GM19463 (cell line): ENCODE measurements around the gene FOXD1.

Experiments used
- ATAC-seq: cut with Tn5 transposase; IDR thresholded peaks from one replicate; pipeline ENCODE4 v1.9.1; 2021; ENCODE audit warnings: mild to moderate bottlenecking, moderate library complexity; ENCODE audit not compliant: unreplicated experiment

FOXD1 gene

DNA sequence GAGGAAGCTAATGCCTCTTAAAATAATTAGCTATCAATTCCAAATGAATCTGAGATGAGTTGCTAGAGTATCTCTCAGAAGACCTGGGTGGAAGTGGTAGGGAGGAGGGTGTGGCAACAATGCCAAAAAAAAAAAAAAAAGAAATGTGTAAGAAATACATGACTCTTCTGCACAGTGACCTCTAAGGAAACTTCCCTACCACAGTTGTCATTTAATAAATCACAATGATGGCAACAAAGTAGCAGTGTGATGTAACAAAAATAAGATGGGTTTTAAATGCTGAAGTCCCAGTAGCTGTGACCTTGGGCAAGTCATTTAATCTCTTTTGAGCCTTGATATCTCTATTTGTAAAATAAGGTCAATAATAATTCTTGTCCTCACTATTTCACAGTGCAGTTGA is 7.2 kb downstream of the FOXD1 start:
- no peak for ATAC-seq

DNA sequence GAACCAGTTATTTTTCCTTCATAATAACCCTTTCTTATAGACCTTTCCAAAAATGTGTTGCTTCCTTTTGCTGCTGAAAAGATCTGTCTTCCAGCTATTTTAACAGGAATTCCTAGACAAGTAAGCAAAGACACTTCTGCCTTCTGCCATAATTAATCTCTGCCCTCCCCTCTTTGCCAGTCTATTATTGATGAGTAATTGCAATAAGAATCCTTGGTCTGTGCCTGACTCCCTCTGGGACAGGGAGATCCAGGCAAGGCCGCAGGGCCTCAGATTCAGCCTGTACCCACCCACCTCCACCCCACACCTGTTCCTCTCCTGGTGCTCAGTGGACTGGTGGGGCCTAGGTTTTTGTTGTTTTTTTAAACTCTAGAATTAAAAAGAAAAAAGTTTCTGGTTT is 8.3 kb downstream of the FOXD1 start:
- no peak for ATAC-seq

DNA sequence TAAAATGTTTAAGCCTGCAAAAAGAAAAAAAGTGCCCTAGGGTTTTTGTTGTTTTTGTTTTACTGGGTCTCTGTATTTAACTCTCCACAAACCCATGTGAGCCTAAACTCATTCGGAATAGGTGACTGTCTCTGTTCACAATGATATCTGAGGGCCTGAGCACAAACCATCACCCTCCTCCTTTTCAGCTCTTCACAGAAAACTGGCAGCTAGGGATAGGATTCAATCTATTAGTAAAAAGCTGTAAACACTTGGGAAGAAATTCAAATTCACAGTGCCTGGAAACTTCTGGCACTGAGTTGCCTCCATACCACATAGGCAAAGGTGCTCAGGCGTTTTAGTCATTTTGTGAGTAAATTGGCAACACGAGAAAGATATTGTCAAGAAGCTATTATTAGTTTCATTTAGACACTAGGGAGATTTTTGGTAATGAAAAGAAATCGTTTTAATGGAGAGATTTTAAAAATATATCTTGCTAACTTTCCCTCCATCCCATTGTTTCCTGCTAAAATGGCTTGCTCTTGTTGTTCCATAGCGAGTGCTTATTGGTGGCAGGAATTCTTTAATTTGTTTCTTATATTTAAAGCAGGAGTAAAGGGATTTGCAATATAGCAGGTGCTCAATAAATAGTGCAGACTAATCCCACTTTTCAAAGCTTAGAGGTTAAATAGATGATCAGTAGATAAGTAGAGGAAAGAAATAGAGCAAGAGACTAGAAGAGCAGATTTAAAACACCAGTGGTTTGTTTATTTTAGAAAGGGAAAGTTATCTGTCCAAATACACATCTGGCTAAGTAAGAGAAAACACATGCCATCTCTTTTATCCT is 9.7 kb downstream of the FOXD1 start:
- no peak for ATAC-seq

DNA sequence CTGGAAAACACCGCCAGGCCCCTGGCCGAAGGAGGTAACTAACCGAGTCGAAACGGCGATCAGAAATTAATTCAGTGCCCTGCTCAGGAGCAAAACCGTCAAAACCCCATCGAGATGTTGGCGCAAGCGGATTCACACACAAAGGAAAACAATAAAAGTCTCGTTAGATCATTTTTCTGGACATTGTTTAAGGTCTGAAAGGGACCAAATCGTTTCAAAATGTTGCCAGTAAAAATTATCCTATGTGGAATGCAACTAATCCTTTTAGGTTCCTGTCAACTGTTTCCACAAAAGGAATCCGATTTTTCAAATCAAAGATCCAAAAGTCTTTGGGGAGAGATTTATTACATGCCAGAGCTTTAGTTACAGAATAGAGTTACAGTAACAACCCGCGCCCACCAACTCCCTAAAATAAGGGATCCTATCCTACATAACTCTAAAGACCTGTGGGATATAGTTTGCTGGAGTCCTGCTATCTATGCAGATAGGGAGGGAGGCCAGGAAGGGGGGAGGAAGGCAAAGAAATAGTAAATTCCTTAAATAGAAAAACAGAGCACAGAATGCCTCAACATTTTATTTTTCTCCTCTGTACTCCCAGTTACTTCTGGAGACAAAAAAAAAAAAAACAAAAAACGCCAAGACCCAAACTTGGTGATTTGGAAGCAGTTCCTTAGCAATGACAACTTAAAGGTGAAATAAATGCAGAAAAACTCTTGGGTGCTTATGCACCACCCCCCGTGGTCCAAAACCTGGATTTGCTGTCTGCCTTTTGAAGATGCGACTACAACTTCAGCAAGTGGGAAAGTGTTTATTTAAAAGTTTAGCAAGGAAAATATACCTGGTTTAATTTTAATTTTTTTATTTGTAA is 10.6 kb downstream of the FOXD1 start:
- ATAC-seq = no peak

DNA sequence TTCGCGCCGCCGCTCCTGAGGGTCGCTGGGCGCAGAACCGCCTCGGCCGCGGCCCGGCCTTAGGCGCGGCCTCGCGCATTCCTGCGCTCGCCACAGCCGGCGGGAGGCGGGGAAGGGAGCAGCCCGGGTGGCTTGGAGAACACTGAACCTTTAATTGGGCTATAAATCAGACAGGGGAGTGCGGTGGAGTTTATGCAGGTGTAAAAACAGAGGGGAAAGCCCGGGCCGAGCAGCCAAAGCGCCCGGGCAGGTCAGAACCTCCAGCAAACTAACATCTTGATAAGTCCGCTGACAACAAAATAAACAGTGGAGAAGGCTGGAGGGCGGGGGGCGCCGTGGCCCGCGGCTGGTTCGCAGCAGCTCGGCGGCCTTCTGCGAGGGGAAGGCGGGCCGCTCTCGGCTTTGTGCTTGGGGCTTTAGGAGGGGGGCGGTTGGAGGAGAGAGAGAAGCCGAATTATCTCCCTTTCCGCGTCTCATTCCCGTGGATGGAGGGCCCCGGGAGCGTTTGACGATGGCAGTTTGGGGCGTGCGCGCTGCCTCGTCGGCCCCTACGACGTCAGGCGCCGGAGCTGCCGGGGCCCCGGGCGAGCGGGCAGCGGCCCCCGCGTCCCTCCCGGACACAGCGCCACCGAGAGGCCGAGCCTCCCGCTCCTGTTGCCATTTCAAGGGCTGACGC is 11.3 kb downstream of the FOXD1 start:
- ATAC-seq = no peak

DNA sequence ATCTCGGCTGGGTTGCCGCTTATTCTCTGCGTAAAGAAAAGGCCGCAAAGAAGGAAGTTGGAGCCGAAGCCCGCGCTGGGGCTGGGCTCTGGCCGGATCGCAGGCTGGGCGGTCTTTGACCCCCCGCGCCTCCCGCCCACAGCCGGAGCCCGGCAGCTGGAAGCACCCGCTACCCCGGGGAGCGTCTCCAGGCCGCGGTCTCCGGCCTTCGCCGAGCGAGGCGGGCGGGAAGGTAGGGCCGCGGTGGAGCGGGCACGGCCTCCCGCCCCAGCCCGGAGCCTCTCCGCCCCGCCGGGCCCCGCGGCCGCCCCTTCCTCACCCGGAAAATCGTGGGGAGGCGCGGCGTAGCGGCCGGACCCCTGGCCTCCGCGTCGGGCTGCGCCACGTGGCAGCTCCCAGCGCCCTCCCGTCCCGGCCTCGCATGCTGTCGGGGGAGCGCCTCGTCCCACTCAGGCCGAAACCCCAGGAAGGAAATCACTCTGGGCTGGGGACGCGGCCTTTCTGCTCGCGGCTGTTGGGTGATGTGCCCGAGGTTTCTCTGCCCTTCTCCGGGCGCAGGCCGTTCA is 12.0 kb downstream of the FOXD1 start:
- ATAC-seq = no peak

DNA sequence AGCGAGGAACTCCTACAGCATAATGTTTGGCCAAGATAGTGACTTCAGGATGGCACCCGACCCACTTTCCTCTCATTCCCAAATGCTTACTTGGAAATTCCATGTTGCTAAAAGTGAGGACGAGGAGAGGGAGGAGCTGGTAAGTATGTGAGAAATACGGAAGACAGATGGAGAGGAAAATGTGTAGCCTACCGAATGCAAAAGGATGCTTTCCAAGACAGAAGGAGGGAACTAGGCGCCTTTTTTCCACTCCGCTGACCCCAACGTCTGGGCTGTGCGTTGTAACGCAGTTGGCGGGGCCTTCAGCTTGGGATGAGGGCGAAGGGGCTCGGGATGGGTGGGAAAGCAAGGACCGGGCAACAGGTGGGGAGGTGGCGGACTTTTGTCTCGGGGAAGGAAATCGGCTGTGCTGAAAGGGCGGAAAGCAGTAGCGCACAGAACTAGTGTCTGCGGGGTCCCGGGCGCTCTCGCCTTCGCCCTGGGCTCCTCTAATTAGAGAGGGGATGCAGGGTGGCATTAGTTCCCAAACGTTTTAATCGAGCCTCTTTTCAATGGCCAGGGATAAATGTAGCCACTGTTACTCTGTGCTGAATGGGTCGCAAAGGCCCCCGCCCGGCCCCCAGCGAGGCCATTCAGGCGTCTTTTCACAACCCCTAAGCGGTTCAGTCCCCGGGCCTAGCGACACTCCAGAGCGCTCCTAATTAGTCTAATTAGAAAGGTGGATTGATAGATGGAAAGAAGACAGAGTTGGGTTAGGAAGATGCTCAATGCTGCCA is 12.6 kb downstream of the FOXD1 start:
- no peak for ATAC-seq

DNA sequence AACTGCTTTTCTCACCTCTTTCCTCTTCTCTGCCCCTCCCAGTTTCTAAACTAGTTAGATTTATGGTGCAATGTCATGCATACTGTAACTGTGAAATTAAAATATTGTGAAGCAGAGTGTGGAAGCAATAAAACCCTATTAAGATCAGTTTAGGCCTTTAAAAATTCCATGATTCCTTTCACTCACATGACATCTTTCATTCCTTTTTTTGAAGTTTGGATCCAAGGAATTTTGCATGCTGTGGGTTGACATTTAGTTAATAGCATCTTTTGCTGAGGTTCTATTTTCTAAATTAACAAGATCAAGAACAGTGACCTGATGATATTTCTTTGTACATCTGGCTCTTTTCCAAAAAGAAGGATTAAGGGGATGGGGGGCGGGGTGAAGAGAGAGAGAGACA is 13.7 kb downstream of the FOXD1 start:
- no peak for ATAC-seq

DNA sequence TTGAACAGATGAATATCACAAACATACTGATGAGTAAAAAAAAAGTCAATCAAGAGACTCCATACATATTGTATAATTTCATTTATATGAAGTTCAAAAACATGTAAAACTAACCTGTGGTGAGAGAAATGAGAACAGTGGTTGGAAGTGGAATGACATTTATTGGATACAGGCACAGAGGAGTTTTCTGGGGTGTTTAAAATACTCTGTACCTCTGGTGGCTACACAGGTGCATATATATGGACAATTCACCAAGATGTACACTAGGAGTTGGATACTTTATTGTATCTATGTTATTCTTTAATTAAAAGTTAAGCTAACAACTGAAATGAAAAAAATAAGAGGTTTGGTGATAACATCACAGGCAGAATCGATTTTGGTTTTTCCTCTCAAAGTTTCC is 14.1 kb downstream of the FOXD1 start:
- ATAC-seq = no peak

DNA sequence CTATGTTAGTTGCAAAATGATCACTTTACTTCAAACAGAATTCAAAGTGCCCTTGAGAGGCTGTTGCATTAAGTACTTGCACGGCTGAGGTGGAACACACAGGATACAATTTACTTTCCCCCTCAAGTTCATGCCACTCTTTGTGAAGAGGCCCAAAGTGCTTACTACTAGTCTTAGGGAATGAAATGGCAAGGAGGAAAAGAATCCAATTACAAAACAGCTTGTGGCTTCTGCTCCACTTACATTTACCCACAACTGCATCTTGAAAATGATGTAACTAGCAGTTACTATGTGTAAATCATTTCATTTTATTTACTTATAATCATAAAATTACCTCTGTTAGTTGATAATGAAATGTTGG is 14.6 kb downstream of the FOXD1 start:
- no peak for ATAC-seq

DNA sequence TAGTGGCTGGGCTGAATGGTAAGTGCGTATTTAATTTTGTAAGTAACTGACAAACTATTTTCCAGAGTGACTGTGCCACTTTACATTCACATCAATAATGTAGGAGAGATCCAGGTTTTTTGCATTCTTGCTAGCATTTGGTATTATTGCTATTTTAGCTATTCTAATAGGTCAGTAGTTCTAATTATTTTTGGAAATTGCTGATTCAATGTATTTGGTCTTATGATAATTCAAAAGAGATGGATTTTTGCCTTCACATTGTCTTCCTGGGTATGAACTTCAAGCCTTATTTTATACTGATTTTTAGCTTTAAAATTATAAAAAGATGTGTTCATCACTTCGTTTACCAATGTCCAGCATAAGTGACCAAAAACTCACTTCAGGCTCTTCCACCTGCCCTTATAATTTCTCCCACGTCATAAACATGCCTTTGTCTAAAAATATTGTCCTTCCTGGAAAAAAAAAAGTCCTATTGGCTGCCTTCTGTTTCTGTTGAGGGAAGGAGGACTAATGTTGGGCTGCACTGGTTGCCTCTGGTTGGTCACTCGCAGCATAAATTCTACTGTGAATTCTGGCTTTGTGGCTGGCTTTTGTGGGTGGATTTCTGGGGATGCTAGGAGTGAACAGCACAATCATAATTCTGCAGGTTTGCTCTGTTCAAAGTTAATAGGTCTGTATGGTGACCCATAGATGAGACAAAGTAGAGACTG is 15.2 kb downstream of the FOXD1 start:
- ATAC-seq = no peak

DNA sequence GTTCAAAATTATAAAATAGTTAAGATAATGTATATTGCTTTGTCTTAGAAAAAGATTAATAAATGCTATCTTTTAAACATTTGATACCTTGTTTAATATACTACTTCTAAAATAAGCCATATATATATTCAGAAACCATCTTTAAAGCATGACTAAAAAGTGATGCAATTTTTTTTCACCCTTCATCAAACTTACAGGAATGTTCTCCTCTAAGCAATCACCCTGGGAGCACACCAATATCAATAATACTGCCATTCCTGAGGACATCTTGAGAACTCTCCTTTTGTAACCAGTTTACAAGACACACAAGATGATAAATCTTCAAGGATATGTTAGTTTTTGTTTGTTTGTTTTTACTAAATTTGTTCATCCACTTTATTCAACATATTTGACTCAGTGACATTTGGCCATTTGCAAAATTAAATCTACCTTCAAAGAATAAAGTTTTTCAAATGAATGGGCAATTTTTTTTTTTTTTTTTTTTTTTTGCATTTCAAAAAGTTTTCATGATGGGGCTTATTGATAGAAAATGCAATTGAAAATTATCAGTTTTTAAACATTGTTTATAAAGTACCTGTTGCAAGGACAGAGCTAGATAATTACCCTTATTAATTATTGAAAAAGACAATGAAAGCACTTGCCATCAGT is 17.2 kb downstream of the FOXD1 start:
- no peak for ATAC-seq

DNA sequence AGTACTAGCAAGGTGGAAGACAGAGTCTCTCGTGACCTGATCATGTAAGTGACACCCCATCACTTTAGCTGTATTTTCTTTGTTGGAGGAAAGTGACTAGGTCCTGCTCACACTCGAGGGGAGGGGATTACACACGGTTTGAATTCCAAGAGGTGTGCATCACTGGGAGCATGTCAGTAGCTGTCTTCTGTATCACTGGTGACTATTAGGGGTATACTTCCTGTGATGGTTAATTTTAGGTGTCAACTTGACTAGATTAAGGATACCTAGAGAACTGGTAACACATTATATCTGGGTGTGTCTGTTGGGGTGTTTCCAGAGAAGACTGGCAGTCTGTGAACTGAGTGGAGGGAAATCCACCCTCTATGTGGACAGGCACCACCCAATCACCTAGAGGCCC is 22.5 kb downstream of the FOXD1 start:
- ATAC-seq = no peak

DNA sequence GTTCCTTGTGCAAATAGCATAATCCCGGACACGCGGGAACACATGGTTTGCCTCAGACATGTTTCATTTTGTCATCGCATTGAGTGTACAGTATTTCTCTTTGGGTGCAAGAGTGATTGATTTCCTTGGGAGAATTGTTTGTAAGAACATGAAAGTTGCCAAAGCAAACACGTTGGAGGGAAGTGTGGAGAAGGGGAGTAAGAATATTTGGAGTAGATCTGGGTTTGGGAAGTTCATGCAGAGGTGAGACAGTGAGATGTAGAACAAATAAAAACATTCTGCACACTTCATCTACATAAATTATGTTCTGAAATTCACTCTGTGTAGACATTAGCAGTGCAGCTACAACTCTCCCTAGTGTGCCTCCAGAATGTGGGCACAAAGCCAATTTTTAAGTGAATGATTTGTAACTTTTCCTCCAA is 24.0 kb downstream of the FOXD1 start:
- no peak for ATAC-seq

DNA sequence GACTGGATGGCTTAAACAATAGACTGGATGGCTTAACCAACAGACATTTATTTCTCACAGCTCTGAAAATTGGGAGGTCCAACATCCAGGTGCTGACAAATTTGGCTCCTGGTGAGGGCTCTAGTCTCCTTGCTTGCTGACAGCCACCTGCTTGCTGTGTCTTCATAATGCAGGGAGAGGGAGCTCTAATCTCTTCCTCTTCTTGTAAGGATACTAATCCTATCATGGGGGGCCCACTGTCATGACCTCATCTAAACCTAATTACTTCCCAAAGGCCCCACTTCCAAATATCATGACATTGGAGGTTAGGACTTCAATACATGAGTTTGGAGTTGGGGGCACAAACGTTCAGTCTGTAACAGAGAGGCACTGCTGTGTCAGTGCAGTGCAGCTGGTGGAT is 26.4 kb downstream of the FOXD1 start:
- ATAC-seq = no peak

DNA sequence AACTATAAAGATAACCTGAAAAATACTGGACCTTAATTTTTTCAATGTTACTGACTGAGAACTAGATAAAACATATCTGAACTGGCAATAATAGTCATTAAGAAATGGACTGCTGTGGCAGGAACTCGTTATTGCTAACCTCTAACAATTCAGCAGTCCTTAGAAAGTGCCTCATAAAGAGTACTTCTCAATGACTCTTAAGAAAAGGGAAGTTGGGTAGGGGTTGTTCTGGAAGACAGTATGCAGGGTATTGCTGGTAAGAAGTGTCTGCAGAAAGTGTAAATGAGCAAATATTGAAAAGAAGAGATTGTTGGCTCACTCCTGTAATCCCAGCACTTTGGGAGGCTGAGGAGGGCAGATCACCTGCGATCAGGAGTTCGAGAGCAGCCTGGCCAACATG is 27.9 kb downstream of the FOXD1 start:
- no peak for ATAC-seq

DNA sequence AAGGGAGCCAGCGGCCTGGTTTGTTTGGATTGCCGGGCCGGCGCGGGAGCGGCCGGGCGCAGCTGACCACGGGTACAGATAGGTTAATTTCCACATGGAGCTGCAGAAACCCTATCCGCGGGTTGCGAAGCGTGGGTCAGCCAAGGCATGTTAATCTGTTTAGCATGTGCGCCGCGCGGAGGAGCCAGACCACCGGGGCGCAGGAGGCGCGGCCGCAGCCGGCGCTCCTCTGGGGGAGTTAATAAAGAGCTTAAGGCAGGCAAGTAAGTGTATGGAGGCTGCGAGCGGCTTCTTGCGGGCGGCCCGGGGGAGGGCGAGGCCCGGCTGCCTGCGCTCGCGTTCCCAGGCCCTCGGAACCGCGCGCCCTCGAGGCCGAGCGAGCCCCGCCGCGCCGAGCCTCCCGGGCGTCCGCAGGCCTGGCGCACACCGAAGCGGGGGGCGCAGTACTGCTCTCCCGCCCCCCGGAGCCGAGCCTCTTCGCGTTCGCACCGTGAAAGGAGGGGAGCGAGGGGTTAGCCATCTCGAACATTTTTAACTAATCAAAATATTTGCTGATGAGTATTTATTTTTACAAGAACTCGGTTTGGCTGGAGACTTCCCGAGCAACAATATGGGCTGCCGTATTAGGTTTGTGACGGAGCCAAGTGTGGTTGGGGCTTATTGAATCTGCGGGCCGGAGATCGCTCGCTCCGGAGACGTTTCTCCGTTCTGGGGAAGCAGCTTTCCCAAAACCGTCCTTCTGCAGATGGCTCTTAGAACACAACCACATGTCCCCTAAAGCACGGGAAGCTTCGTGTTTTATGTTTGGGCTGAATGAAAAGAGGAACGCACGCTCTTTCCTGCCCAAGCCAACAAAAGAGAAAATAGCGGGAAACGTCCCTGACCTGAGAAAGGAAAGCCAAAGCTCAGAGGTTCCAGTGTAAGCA is 28.8 kb downstream of the FOXD1 start:
- no peak for ATAC-seq

DNA sequence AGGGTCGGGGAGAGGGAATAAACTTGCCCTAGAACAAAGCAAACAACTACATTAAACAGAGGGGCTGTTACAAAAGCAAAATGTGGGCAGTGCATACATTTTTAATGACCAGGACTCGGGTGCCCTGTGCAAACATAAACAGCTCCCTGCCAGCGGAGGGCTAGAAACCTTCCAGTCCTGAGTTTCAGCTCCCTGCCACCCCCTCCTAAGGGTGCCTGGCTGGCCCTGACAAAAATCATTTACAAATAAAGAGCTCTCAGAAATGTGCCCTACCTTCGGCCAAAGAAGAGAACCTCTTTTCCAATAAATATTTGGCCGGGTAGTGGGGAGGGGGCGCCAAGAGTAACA is 29.5 kb downstream of the FOXD1 start:
- no peak for ATAC-seq
